ENCODE results near the gene MCUB. TPM values are rescaled to one million over a fixed set of nuclear protein-coding genes. Genes with fewer than 3 reads are reported as not detected.

The MCUB gene
- total RNA-seq, 1 experiment from 2014 or later = 14.8 TPM

GRCh38 chr4:109658871-109659410, 98.9 kb downstream of the MCUB start:
- H2AFZ ChIP-seq (ENCODE audit: low read length) = no peak overlapping the region
- no peak overlapping the region for H3K23ac ChIP-seq (ENCODE audit: insufficient read length, low read depth, low read length)
- H3K4me1 ChIP-seq (ENCODE audit: insufficient read depth, low read length) = no peaks in the 10 kb centered on the region; the same call in 1 of the 2 replicates
- no peak overlapping the region for H2BK5ac ChIP-seq (ENCODE audit: insufficient read length, low read length)
- no peak overlapping the region for H3K4ac ChIP-seq (ENCODE audit: low read depth, low read length)
- no peaks in the 10 kb centered on the region for H3K9me3 Mint-ChIP-seq
- no peak overlapping the region for H3K56ac ChIP-seq (ENCODE audit: insufficient read length, low read depth, low read length)
- TF ChIP-seq CTCF (conservative IDR thresholded peaks at IDR 0.05) = peak; percentile 17; the same call in 1 of the 3 replicates
- H3K9me3 ChIP-seq (ENCODE audit: control insufficient read depth, low read depth, low read length) = no peaks in the 10 kb centered on the region
- peaks cover 23 to 32% of the 10 kb centered on the region in 2 experiments for H3K4me1 Mint-ChIP-seq
- no peaks in the 10 kb centered on the region for H3K79me2 ChIP-seq (ENCODE audit: insufficient read depth, low read length)
- H3T11ph ChIP-seq (ENCODE audit: low read length) = no peak overlapping the region
- H3K23me2 ChIP-seq (ENCODE audit: insufficient read length, low read depth, low read length, poor library complexity, severe bottlenecking) = no peaks in the 10 kb centered on the region
- no peaks in the 10 kb centered on the region for H3K27me3 ChIP-seq (ENCODE audit: insufficient read depth, low read length)
- H2BK120ac ChIP-seq (ENCODE audit: low read depth, low read length, poor library complexity, severe bottlenecking) = no peak overlapping the region
- no peak overlapping the region for H2AK5ac ChIP-seq (ENCODE audit: insufficient read length, low read length)
- no CpG with 5 or more reads among the region's 6 CpGs for WGBS (ENCODE audit: extremely low coverage, insufficient read length, low lambda C conversion rate)
- no peak overlapping the region for H2BK12ac ChIP-seq (ENCODE audit: insufficient read length, low read depth, low read length)
- no peak for DNase-seq
- no peak overlapping the region for H3K4me3 Mint-ChIP-seq
- no peak overlapping the region for H4K8ac ChIP-seq (replicated peaks; ENCODE audit: insufficient read length, low read depth, low read length)
- H2BK15ac ChIP-seq (ENCODE audit: low read depth, low read length) = no peak overlapping the region
- no peak overlapping the region for H3K18ac ChIP-seq (ENCODE audit: insufficient read length, low read depth, low read length)
- H3K79me1 ChIP-seq (ENCODE audit: insufficient read depth, low read depth, low read length, poor library complexity, severe bottlenecking) = no peaks in the 10 kb centered on the region
- no peak overlapping the region for H4K5ac ChIP-seq (ENCODE audit: insufficient read length, low read depth, low read length)
- H4K20me1 ChIP-seq (ENCODE audit: control insufficient read depth, insufficient read depth, insufficient read length) = no peaks in the 10 kb centered on the region
- no peak overlapping the region for H3K14ac ChIP-seq (ENCODE audit: insufficient read depth, low read length)
- H3K27ac ChIP-seq (ENCODE audit: insufficient read length, low read depth, low read length) = no peak overlapping the region
- no peak overlapping the region for H4K91ac ChIP-seq (ENCODE audit: insufficient read length, low read depth, low read length)
- no peak overlapping the region for H3K4me2 ChIP-seq (ENCODE audit: insufficient read depth, insufficient read length, low read length)
- H3K27me3 Mint-ChIP-seq (ENCODE audit: low read depth) = no peaks in the 10 kb centered on the region
- peak overlapping the region in 1 of 3 experiments; percentile 65; a peak in 1 of 7 replicates for H3K27ac Mint-ChIP-seq
- H3K9ac ChIP-seq (ENCODE audit: extremely low read depth, insufficient read length, low read length) = no peak overlapping the region
- peaks cover 0 to 2% (median 0%) of the 10 kb centered on the region in 3 experiments; a peak in 2 of 7 replicates for H3K36me3 Mint-ChIP-seq (ENCODE audit: insufficient read depth in 1 of 3, low read depth in 3 of 3)
- H2BK20ac ChIP-seq (ENCODE audit: low read depth, low read length, poor library complexity, severe bottlenecking) = no peak overlapping the region

Data from H9 (cell line).